ENCODE measurements around the gene CD19. TPM values are rescaled to one million over a fixed set of nuclear protein-coding genes. Genes with fewer than 3 reads are reported as not detected.

CD19 gene
- polyA plus RNA-seq, 3 donors, result 0.28 to 0.75 (median 0.65) TPM

- Histone ChIP-seq H3K4me1 (ENCODE audit: control insufficient read depth in 1 of 2, insufficient read depth in 2 of 2, low read length in 2 of 2) (no peaks in the 10 kb centered on the region), H3K4me2 (replicated peaks; ENCODE audit: extremely low read depth, low read length, poor library complexity, severe bottlenecking) (no peak overlapping the region), H3K27me3 (ENCODE audit: control insufficient read depth in 2 of 2, insufficient read depth in 2 of 2, low read length in 2 of 2) (no peaks in the 10 kb centered on the region), H3K27ac (ENCODE audit: low read depth in 1 of 2, low read length in 2 of 2) (no peak overlapping the region), H3K9me3 (replicated peaks in 1 of 2; ENCODE audit: control insufficient read depth in 1 of 2, insufficient read depth in 1 of 2, low read length in 2 of 2) (no peaks in the 10 kb centered on the region), H3K36me3 (replicated peaks in 1 of 2; ENCODE audit: control insufficient read depth in 1 of 2, insufficient read depth in 2 of 2, low read length in 2 of 2) (peaks cover 51 to 81% of the 10 kb centered on the region in 2 donors), H4K20me1 (ENCODE audit: insufficient read depth, low read length) (no peaks in the 10 kb centered on the region), H2AFZ (ENCODE audit: insufficient read depth, low read depth, low read length, poor library complexity, severe bottlenecking) (no peak overlapping the region), H3K79me2 (ENCODE audit: insufficient read depth, low read length) (no peaks in the 10 kb centered on the region), H3K9ac (ENCODE audit: insufficient read depth, low read length, poor library complexity, severe bottlenecking) (no peak overlapping the region), H3K4me3 (replicated peaks in 1 of 3; ENCODE audit: low read depth in 2 of 3, low read length in 3 of 3) (no peak overlapping the region)
- Mint-ChIP-seq H3K36me3 (peaks cover 58 to 82% of the 10 kb centered on the region in 2 donors), H3K27me3 (ENCODE audit: low read depth in 3 of 3) (peaks cover 0 to 1% (median 1%) of the 10 kb centered on the region in 3 donors), H3K4me1 (no peaks in the 10 kb centered on the region), H3K4me3 (no peak overlapping the region), H3K9me3 (peaks cover 0 to 3% (median 0%) of the 10 kb centered on the region in 7 donors), H3K27ac (peak overlapping the region in 1 of 7 donors; percentile 71)
- no peak for TF ChIP-seq CTCF (IDR thresholded peaks at IDR 0.05)
- no peak for DNase-seq
- 90% methylated on average over 12 of the region's 12 CpGs for WGBS (ENCODE audit: insufficient coverage)
- intact Hi-C loops (cut with micrococcal nuclease), result no loop called here
Measured at GRCh38 chr16:28912558-28912957, 19.2 kb upstream of the CD19 start.

- no peak overlapping the region for H3K4me3 Mint-ChIP-seq
- H3K27me3 Mint-ChIP-seq (ENCODE audit: low read depth in 3 of 3), result peaks cover 0 to 1% (median 1%) of the 10 kb centered on the region in 3 donors
- Histone ChIP-seq H3K9ac (ENCODE audit: insufficient read depth, low read length, poor library complexity, severe bottlenecking) (no peak overlapping the region), H3K79me2 (ENCODE audit: insufficient read depth, low read length) (no peaks in the 10 kb centered on the region), H3K4me2 (replicated peaks; ENCODE audit: extremely low read depth, low read length, poor library complexity, severe bottlenecking) (no peak overlapping the region), H3K9me3 (replicated peaks in 1 of 2; ENCODE audit: control insufficient read depth in 1 of 2, insufficient read depth in 1 of 2, low read length in 2 of 2) (no peaks in the 10 kb centered on the region), H3K27ac (ENCODE audit: low read depth in 1 of 2, low read length in 2 of 2) (no peak overlapping the region), H2AFZ (ENCODE audit: insufficient read depth, low read depth, low read length, poor library complexity, severe bottlenecking) (no peak overlapping the region), H3K4me3 (replicated peaks in 1 of 3; ENCODE audit: low read depth in 2 of 3, low read length in 3 of 3) (no peak overlapping the region), H3K36me3 (replicated peaks in 1 of 2; ENCODE audit: control insufficient read depth in 1 of 2, insufficient read depth in 2 of 2, low read length in 2 of 2) (peaks cover 52 to 85% of the 10 kb centered on the region in 2 donors), H3K27me3 (ENCODE audit: control insufficient read depth in 2 of 2, insufficient read depth in 2 of 2, low read length in 2 of 2) (no peaks in the 10 kb centered on the region), H3K4me1 (ENCODE audit: control insufficient read depth in 1 of 2, insufficient read depth in 2 of 2, low read length in 2 of 2) (no peaks in the 10 kb centered on the region), H4K20me1 (ENCODE audit: insufficient read depth, low read length) (no peaks in the 10 kb centered on the region)
- TF ChIP-seq CTCF (IDR thresholded peaks at IDR 0.05), result no peak
- H3K9me3 Mint-ChIP-seq, result peaks cover 0 to 3% (median 0%) of the 10 kb centered on the region in 7 donors
- 95% methylated on average over 24 of the region's 29 CpGs for WGBS (ENCODE audit: insufficient coverage)
- no peaks in the 10 kb centered on the region for H3K4me1 Mint-ChIP-seq
- no peak for DNase-seq
- peaks cover 62 to 86% of the 10 kb centered on the region in 2 donors for H3K36me3 Mint-ChIP-seq
- H3K27ac Mint-ChIP-seq, result no peak overlapping the region
- intact Hi-C loops (cut with micrococcal nuclease), result no loop called here
Measured at GRCh38 chr16:28913946-28914724, 17.6 kb upstream of the CD19 start.
